ENCODE data around the gene PREX1. TPM values are rescaled to one million over a fixed set of nuclear protein-coding genes. Genes with fewer than 3 reads are reported as not detected.

The PREX1 gene
- polyA plus RNA-seq, 3 donors: 13.0 to 17.3 (median 14.3) TPM

- no peak for DNase-seq
Measured at GRCh38 chr20:48720256-48720985, 107.4 kb downstream of the PREX1 start.

- DNase-seq: no peak
Measured at GRCh38 chr20:48719598-48720255, 108.1 kb downstream of the PREX1 start.

GRCh38 chr20:48718786-48719578, 108.8 kb downstream of the PREX1 start:
- no peak for DNase-seq

- DNase-seq: no peak
Measured at GRCh38 chr20:48717680-48718223, 110.0 kb downstream of the PREX1 start.

GRCh38 chr20:48717095-48717672, 110.6 kb downstream of the PREX1 start:
- DNase-seq: no peak

- DNase-seq: no peak
Measured at GRCh38 chr20:48716541-48716940, 111.3 kb downstream of the PREX1 start.

GRCh38 chr20:48716086-48716485, 111.7 kb downstream of the PREX1 start:
- no peak for DNase-seq

- no peak for DNase-seq
Measured at GRCh38 chr20:48714764-48715163, 113.0 kb downstream of the PREX1 start.

- DNase-seq: no peak
Measured at GRCh38 chr20:48711696-48712464, 115.9 kb downstream of the PREX1 start.

- no peak for DNase-seq
Measured at GRCh38 chr20:48711044-48711428, 116.8 kb downstream of the PREX1 start.

- no peak for DNase-seq
Measured at GRCh38 chr20:48710341-48711043, 117.3 kb downstream of the PREX1 start.

- no peak for DNase-seq
Measured at GRCh38 chr20:48709744-48710143, 118.1 kb downstream of the PREX1 start.

- DNase-seq: no peak
Measured at GRCh38 chr20:48709058-48709691, 118.6 kb downstream of the PREX1 start.

- no peak for DNase-seq
Measured at GRCh38 chr20:48708630-48709029, 119.2 kb downstream of the PREX1 start.

GRCh38 chr20:48708116-48708515, 119.7 kb downstream of the PREX1 start:
- no peak for DNase-seq

GRCh38 chr20:48706710-48707365, 121.0 kb downstream of the PREX1 start:
- no peak for DNase-seq

- no peak for DNase-seq
Measured at GRCh38 chr20:48706116-48706656, 121.6 kb downstream of the PREX1 start.

- no peak for DNase-seq
Measured at GRCh38 chr20:48705240-48706115, 122.3 kb downstream of the PREX1 start.
